ENCODE data around the gene BSG. TPM values are rescaled to one million over a fixed set of nuclear protein-coding genes. Genes with fewer than 3 reads are reported as not detected.
A peak's percentile ranks its signal among the peaks of the same experiment; 100 is the strongest.

The BSG gene
- total and polyA plus RNA-seq, 9 of the 15 experiments (the other 6 are each of a cell fraction or from before 2014, with no cell fraction given): 4.6 to 495 (median 187) TPM

- no peak for TF ChIP-seq E2F1 (CRISPR knock-in tag; IDR thresholded peaks at IDR 0.05)
- TF ChIP-seq HNRNPUL1 (IDR thresholded peaks at IDR 0.05; ENCODE audit: low read length): no peak
- TF ChIP-seq TAL1 (IDR thresholded peaks at IDR 0.05): no peak
- no peak for TF ChIP-seq SREBF1 (IDR thresholded peaks at IDR 0.05; ENCODE audit: borderline replicate concordance, low read depth, low read length)
- peak; percentile 100 for TF ChIP-seq RBM25 (IDR thresholded peaks at IDR 0.05; ENCODE audit: low read depth, low read length, severe bottlenecking)
- no peak for TF ChIP-seq TSC22D4 (tag; IDR thresholded peaks at IDR 0.05)
- TF ChIP-seq USF2 (CRISPR knock-in tag; IDR thresholded peaks at IDR 0.05): no peak
- no peak for TF ChIP-seq ZBTB17 (CRISPR knock-in tag; IDR thresholded peaks at IDR 0.05)
- no peak for TF ChIP-seq ZBTB9 (CRISPR knock-in tag; IDR thresholded peaks at IDR 0.05)
- TF ChIP-seq ZNF197 (CRISPR knock-in tag; IDR thresholded peaks at IDR 0.05; ENCODE audit: low read depth): no peak
- no peak for TF ChIP-seq CBFB (CRISPR knock-in tag; IDR thresholded peaks at IDR 0.05)
- TF ChIP-seq HMBOX1 (IDR thresholded peaks at IDR 0.05): no peak
- TF ChIP-seq BDP1 (IDR thresholded peaks at IDR 0.05; ENCODE audit: insufficient read depth, insufficient read length): no peak
- no peak for TF ChIP-seq ZNF785 (CRISPR knock-in tag; IDR thresholded peaks at IDR 0.05)
- TF ChIP-seq ZNF561 (CRISPR knock-in tag; conservative IDR thresholded peaks at IDR 0.05): no peak
- no peak for TF ChIP-seq E2F6 (IDR thresholded peaks at IDR 0.05; ENCODE audit: borderline replicate concordance in 1 of 2, extremely low read depth in 1 of 2, insufficient read depth in 1 of 2, insufficient read length in 1 of 2, low read depth in 1 of 2, low read length in 1 of 2, poor library complexity in 1 of 2, severe bottlenecking in 1 of 2)
- TF ChIP-seq MCM7 (IDR thresholded peaks at IDR 0.05): no peak
- no peak for TF ChIP-seq NUFIP1 (IDR thresholded peaks at IDR 0.05; ENCODE audit: partially characterized antibody)
- no peak for TF ChIP-seq ZNF282 (CRISPR knock-in tag; IDR thresholded peaks at IDR 0.05)
- no peak for TF ChIP-seq HINFP (tag; conservative IDR thresholded peaks at IDR 0.05; ENCODE audit: low read depth)
- TF ChIP-seq IRF2 (CRISPR knock-in tag; IDR thresholded peaks at IDR 0.05): no peak
Measured at GRCh38 chr19:597406-598315, 25.3 kb downstream of the BSG start (continued).
